GM15510 (cell line): ENCODE data around the gene FCGBP.

Source experiments
- POLR2A ChIP-seq: IDR thresholded peaks from 3 replicates; pipeline ENCODE4 v1.6.1; 2011; ENCODE audit warnings: borderline replicate concordance; ENCODE audit not compliant: insufficient read length; ENCODE audit errors: extremely low read depth

Gene FCGBP

DNA sequence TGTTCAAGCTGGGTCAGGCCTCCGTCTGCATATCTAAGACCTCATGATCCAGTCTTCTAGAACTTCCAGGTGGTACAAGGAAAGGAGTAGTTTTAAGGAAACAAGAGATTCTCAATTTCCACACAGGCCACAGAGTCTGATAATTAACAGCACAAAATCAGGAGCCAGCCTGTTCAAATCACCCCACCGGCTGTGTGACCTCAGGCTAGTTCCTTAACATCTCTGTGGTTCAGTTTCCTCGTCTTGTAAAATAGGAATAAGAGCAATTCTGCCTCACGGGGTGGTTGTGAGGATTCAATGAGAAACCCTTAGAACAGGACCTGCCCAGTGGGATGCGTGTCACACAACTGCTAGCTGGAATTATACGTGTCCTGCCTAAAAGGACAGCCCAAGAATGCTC is 25.6 kb downstream of the FCGBP start:
- no peak for TF ChIP-seq POLR2A

DNA sequence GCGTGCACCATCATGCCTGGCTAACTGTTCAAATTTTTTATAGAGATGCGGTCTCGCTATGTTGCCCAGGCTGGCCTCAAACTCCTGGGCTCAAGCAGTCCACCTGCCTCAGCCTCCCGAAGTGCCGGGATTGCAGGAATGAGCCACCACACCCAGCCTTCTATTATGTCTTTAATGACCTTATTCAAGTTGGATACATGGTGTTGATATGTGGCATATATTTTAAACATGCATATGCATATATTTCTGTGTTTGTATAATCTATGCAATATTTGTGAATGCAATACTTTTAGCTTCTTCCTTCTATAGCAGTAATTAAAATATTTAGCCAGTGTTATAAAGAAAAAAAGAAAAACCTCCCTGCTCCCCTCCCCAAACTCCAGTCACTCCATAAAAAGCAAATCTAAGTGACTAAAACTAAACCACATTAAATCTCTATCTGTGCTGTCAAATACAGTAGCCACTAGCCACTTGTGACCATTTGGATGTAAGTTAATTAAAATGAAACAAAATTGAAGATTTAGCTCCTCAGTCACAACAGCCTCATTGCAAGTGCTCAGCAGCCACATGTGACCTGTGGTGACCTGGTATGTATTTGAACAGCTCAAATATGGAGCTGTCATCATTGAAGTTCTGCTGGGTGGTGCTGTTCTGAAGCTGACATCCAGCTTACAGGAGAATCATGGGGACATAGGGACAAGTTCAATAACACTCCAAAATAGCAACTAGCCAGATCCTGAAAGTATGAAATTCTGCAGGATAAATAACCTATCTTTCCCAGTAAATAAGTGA is 27.4 kb downstream of the FCGBP start:
- no peak for TF ChIP-seq POLR2A

DNA sequence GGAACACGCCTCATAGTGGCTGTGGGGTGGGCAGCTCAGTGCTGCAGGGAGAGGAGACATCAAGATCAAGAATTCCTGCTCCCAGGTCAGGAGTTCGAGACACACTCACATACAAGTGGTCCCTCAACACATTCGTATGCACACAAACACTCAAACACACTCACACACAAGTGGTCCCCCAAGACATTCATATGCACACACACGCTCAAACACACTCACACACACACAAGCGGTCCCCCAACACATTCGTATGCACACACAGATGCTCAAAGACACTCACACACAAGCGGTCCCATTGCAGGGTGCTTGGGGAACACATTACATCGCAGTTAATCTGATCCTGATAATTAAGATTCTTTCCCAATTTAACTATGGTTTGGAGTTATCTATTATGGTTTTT is 28.2 kb downstream of the FCGBP start:
- TF ChIP-seq POLR2A: no peak

DNA sequence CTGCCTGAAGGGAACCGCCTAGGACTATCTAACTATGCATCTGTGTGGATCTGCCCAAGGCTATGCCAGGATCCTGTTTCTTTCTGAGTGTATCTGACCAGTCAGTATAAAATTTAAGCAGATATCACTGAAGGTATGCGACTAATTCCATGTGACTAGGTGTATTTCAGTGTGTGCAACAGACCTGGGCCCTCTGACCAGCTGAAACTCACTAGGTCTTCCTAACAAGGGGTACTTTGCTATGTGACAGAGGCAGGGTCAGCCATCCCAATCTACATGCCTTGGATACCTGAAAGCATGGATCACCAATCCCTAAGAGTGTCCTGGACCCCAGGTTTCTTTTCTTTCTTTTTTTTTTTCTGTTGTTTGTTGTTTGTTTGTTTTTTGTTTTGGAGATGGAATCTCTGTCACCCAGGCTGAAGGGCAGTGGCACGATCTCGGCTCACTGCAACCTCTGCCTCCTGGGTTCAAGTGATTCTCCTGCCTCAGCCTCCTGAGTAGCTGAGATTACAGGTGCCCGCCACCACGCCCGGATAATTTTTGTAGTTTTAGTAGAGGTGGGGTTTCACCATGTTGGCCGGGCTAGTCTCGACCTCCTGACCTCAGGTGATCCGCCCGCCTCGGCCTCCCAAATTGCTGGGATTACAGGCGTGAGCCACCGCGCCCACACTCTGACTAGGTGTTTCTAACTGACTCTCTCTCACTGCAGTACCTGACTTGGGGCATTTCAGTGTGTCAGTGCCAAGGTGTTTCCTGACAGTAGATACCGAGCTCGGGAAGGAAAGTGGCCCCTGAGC is 43.5 kb downstream of the FCGBP start:
- no peak for TF ChIP-seq POLR2A
